NCI-H146 (cell line): ENCODE measurements around the gene OR13C5.

Experiments
- DNase-seq: peaks from one replicate; lab custom pipeline; 2025; lab: John Stamatoyannopoulos, UW

Gene OR13C5

DNA sequence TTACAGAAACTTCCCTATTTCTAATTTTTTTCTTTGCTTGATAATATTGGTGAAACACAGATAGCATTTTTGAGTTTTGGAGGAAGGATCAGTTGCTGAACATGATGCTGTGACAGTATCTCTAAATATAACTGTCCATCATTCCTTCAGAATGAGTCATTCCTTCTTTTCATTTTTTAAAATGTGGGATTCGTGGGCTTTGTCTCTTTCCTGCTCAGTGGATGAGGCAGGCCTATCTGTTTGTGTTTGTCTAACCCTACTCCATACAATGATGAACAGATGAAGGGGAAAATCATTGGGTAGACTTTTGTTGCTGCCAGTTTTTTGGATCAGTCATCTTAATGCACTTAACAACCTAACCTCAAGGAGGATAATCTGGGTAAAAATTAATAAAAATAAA is 46.0 kb downstream of the OR13C5 start:
- no peak for DNase-seq
